ENCODE results near the gene EFCAB8. TPM values are rescaled to one million over a fixed set of nuclear protein-coding genes. Genes with fewer than 3 reads are reported as not detected.

The EFCAB8 gene
- total RNA-seq, 2 donors from 2014 or later: 1.7 to 2.7 TPM

- Mint-ChIP-seq H3K4me3 (no peak overlapping the region), H3K9me3 (no peaks in the 10 kb centered on the region), H3K36me3 (ENCODE audit: insufficient read depth in 2 of 2) (no peaks in the 10 kb centered on the region), H3K4me1 (ENCODE audit: low read depth) (no peaks in the 10 kb centered on the region), H3K27ac (no peak overlapping the region), H3K27me3 (ENCODE audit: low read depth) (no peaks in the 10 kb centered on the region)
- DNase-seq (no peak), ATAC-seq (replicated peaks in 1 of 2) (no peak)
Measured at GRCh38 chr20:32883081-32883480, 24.4 kb downstream of the EFCAB8 start.

DNA sequence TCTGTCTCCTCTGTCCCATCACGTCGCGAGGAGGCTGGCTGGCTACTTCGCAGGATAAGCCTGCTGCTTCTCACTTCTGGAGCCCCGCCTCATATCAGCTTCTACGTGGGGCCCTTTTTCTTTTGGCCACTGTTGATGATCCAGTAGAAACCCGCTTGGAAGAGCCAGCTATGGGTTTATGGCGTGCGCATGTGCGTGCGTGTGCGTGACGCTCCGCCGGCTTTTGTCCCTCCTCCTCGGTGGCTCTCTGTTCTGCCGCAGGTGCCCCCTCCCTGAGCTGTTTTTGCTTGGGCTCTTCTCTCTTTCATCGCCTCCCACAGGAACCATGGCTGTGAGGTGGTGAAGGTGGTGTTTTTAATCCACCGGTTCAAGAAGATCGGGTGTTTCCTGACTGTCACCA lies 26.5 kb downstream of the EFCAB8 start:
- ATAC-seq (replicated peaks in 1 of 2) (no peak), DNase-seq (no peak)
- no peaks in the 10 kb centered on the region for H3K36me3 Mint-ChIP-seq (ENCODE audit: insufficient read depth in 2 of 2)
- H3K9me3 Mint-ChIP-seq: no peaks in the 10 kb centered on the region
- H3K4me3 Mint-ChIP-seq: no peak overlapping the region
- H3K27me3 Mint-ChIP-seq (ENCODE audit: low read depth): no peaks in the 10 kb centered on the region
- H3K4me1 Mint-ChIP-seq (ENCODE audit: low read depth): no peaks in the 10 kb centered on the region
- no peak overlapping the region for H3K27ac Mint-ChIP-seq

- Mint-ChIP-seq H3K9me3 (no peaks in the 10 kb centered on the region), H3K36me3 (ENCODE audit: insufficient read depth in 2 of 2) (no peaks in the 10 kb centered on the region), H3K4me3 (no peak overlapping the region), H3K27ac (no peak overlapping the region), H3K4me1 (ENCODE audit: low read depth) (no peaks in the 10 kb centered on the region), H3K27me3 (ENCODE audit: low read depth) (no peaks in the 10 kb centered on the region)
- DNase-seq (no peak), ATAC-seq (replicated peaks in 1 of 2) (no peak)
Measured at GRCh38 chr20:32885952-32886351, 27.2 kb downstream of the EFCAB8 start.

DNA sequence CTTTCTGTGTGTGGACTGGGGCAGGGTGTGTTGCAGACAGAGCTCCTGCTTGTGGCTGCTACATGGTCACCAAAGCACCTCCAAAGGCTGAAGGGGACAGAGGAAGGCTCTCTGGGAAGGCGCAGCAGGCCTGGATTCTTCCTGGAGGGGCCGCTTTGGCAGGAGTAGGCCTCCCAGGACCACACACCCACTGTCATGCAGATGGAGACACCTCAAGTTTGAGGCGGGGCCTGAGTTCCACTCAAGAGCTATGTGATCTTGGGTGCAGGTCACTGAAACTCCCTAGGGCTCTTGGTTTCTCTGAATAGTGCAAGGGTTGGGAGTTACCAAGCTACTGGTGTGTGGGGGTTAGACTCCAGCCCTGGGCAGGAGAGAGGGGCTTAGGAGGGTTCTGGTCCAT lies 27.9 kb downstream of the EFCAB8 start:
- Mint-ChIP-seq H3K4me1 (ENCODE audit: low read depth) (no peaks in the 10 kb centered on the region), H3K27ac (no peak overlapping the region), H3K9me3 (no peaks in the 10 kb centered on the region), H3K27me3 (ENCODE audit: low read depth) (no peaks in the 10 kb centered on the region), H3K36me3 (ENCODE audit: insufficient read depth in 2 of 2) (no peaks in the 10 kb centered on the region), H3K4me3 (no peak overlapping the region)
- ATAC-seq (replicated peaks in 1 of 2) (no peak), DNase-seq (no peak)

DNA sequence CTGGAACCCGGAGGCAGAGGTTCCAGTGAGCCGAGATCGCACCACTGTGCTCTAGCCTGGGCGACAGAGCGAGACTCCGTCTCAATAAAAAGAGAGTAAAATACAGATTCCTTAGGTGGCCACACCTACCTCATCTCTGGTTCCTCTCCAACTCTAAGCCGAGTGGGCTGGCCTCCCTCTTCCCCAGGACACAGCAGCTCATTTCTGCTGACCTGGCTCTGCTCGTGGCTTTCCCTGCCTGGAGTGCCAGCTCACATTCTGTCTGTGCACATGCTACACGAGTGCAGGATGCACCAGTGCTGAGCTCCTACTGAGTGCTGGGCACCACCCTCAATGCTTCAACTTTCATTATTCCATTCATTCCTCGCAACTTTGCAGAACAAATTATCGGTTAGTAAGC lies 28.8 kb downstream of the EFCAB8 start:
- Mint-ChIP-seq H3K27ac (no peak overlapping the region), H3K4me1 (ENCODE audit: low read depth) (no peaks in the 10 kb centered on the region)

DNA sequence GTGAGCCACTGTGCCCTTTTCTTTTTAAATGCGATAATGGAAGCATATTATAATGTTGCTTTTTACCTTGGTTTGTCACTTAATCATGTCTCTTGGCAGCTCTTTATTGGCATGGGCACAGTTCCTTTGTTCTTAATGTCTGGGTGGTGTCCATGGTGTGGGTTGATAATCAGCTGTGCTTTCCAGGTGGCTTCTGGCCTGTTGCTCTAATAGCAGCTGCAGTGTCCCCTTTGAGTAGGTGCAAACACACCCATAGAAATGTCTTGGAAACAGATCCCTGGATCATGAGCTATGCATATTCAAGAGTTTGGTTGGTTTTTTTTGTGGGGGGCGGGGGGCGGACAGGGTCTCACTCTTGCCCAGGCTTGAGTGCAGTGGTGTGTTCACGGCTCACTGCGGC lies 29.9 kb downstream of the EFCAB8 start:
- Mint-ChIP-seq H3K27ac (no peak overlapping the region), H3K36me3 (ENCODE audit: insufficient read depth in 2 of 2) (no peaks in the 10 kb centered on the region), H3K9me3 (no peaks in the 10 kb centered on the region), H3K4me3 (no peak overlapping the region), H3K4me1 (ENCODE audit: low read depth) (no peaks in the 10 kb centered on the region), H3K27me3 (ENCODE audit: low read depth) (no peaks in the 10 kb centered on the region)
- ATAC-seq (replicated peaks in 1 of 2) (no peak), DNase-seq (no peak)

More for the DNA sequence above, 28.8 kb downstream of the EFCAB8 start:
- no peaks in the 10 kb centered on the region for H3K9me3 Mint-ChIP-seq
- DNase-seq (no peak), ATAC-seq (replicated peaks in 1 of 2) (no peak)
- H3K27me3 Mint-ChIP-seq (ENCODE audit: low read depth): no peaks in the 10 kb centered on the region
- H3K36me3 Mint-ChIP-seq (ENCODE audit: insufficient read depth in 2 of 2): no peaks in the 10 kb centered on the region
- no peak overlapping the region for H3K4me3 Mint-ChIP-seq

DNA sequence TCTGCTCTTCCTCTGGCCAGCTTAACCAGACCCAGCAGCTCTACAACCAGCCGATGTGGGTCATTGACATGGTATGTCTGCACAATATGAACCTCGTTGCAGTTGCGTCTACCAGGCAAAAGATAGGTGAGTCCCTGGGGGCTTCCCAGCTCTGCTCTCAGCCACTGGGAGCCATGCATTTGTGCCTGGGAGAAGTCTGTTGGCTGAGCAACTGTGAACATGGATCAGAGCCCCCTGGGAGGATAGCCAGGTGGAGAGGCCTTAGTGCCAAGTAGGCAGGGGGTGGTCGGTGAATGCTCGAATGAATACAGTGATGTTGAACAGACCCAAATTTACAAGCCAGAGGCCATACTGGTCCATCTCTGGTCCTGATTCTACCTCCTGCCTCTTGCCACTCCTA lies 30.6 kb downstream of the EFCAB8 start:
- Mint-ChIP-seq H3K36me3 (ENCODE audit: insufficient read depth in 2 of 2) (no peaks in the 10 kb centered on the region), H3K4me3 (no peak overlapping the region)
- ATAC-seq (replicated peaks in 1 of 2): no peak

DNA sequence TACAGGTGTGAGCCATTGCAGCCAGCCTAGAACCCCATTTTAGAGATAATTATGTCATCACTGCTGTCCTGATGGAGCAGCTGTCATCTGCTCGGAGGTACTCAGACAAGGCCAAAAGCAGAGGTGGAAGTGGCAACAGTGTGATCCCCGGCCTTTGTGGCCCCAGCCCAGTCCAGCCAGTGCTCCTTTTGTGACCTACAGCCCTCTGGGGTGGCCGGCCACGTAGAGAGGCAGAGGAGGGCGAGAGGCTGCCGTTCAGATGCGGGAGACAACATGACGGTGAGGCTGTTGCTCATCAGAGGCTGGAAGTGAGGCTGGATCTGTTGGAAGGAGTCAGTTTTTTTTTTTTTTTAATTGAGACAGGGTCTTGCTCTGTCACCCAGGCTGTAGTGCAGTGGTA lies 32.8 kb downstream of the EFCAB8 start:
- ATAC-seq (replicated peaks in 1 of 2) (no peak), DNase-seq (no peak)
- Mint-ChIP-seq H3K36me3 (ENCODE audit: insufficient read depth in 2 of 2) (no peaks in the 10 kb centered on the region), H3K27me3 (ENCODE audit: low read depth) (no peaks in the 10 kb centered on the region), H3K27ac (no peak overlapping the region), H3K4me3 (no peak overlapping the region), H3K9me3 (no peaks in the 10 kb centered on the region), H3K4me1 (ENCODE audit: low read depth) (no peaks in the 10 kb centered on the region)

More for the DNA sequence above, 30.6 kb downstream of the EFCAB8 start:
- DNase-seq: no peak
- Mint-ChIP-seq H3K9me3 (no peaks in the 10 kb centered on the region), H3K27me3 (ENCODE audit: low read depth) (no peaks in the 10 kb centered on the region), H3K27ac (no peak overlapping the region), H3K4me1 (ENCODE audit: low read depth) (no peaks in the 10 kb centered on the region)

DNA sequence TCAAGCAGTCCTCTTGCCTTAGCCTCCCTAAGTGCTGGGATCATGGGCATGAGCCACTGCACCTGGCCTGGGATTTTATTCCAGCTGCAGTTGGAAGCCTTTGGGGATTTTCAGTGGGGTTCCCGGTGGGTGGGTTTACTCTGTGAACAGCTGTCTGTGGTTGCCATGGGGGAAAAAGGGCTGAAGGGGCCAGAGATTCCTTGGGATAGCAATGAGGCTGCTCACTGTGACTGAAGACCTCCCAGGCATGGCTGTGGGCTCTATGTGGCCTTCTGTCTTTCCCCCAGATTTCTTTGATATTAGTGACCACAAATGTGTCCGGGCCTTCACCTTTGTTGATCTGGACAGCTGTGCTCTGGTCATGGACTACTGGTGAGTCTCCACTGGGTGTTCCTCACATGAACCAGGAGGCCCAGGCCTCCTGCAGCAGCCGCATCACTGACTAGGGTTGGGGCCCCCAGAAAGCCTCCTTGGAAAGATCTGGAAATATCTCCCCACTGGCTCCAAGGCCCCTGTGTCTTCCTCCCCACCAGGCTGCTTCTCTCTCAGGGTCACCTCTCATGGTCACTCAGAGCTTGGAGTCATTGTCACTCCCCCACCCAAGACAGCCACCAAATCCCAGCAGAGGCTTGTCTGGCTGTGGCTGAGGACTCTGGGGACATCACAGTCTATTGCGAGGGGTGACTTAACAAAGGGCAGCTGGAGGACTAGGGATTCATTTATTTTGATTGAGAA lies 33.4 kb downstream of the EFCAB8 start:
- Mint-ChIP-seq H3K9me3 (no peaks in the 10 kb centered on the region), H3K27me3 (ENCODE audit: low read depth) (no peaks in the 10 kb centered on the region), H3K4me1 (ENCODE audit: low read depth) (no peaks in the 10 kb centered on the region), H3K4me3 (no peak overlapping the region), H3K27ac (no peak overlapping the region), H3K36me3 (ENCODE audit: insufficient read depth in 2 of 2) (no peaks in the 10 kb centered on the region)
- DNase-seq (no peak), ATAC-seq (replicated peaks in 1 of 2) (no peak)

- no peak for DNase-seq
- ATAC-seq (replicated peaks in 1 of 2): no peak
- Mint-ChIP-seq H3K4me3 (no peak overlapping the region), H3K9me3 (no peaks in the 10 kb centered on the region), H3K4me1 (ENCODE audit: low read depth) (no peaks in the 10 kb centered on the region), H3K27ac (no peak overlapping the region), H3K36me3 (ENCODE audit: insufficient read depth in 2 of 2) (no peaks in the 10 kb centered on the region), H3K27me3 (ENCODE audit: low read depth) (no peaks in the 10 kb centered on the region)
Measured at GRCh38 chr20:32893263-32894025, 34.7 kb downstream of the EFCAB8 start.

- Mint-ChIP-seq H3K4me3 (no peak overlapping the region), H3K9me3 (no peaks in the 10 kb centered on the region), H3K27ac (no peak overlapping the region), H3K4me1 (ENCODE audit: low read depth) (no peaks in the 10 kb centered on the region), H3K36me3 (ENCODE audit: insufficient read depth in 2 of 2) (no peaks in the 10 kb centered on the region), H3K27me3 (ENCODE audit: low read depth) (no peaks in the 10 kb centered on the region)
- DNase-seq: peak; percentile 11 to 29
- peak in 1 of 2 donors; percentile 41 for ATAC-seq (replicated peaks in 1 of 2)
Measured at GRCh38 chr20:32894026-32894483, 35.3 kb downstream of the EFCAB8 start.

GRCh38 chr20:32894711-32895355 lies 36.1 kb downstream of the EFCAB8 start:
- no peaks in the 10 kb centered on the region for H3K27me3 Mint-ChIP-seq (ENCODE audit: low read depth)
- H3K9me3 Mint-ChIP-seq: no peaks in the 10 kb centered on the region
- H3K4me1 Mint-ChIP-seq (ENCODE audit: low read depth): no peaks in the 10 kb centered on the region
- H3K36me3 Mint-ChIP-seq (ENCODE audit: insufficient read depth in 2 of 2): no peaks in the 10 kb centered on the region
- H3K4me3 Mint-ChIP-seq: no peak overlapping the region
- ATAC-seq (replicated peaks in 1 of 2) (no peak), DNase-seq (no peak)
- H3K27ac Mint-ChIP-seq: no peak overlapping the region

GRCh38 chr20:32896521-32897280 lies 38.0 kb downstream of the EFCAB8 start:
- Mint-ChIP-seq H3K36me3 (ENCODE audit: insufficient read depth in 2 of 2) (no peaks in the 10 kb centered on the region), H3K27ac (no peak overlapping the region), H3K4me1 (ENCODE audit: low read depth) (no peaks in the 10 kb centered on the region), H3K4me3 (no peak overlapping the region), H3K27me3 (ENCODE audit: low read depth) (no peaks in the 10 kb centered on the region), H3K9me3 (no peaks in the 10 kb centered on the region)
- ATAC-seq (replicated peaks in 1 of 2) (no peak), DNase-seq (no peak)

All from activated T-cell treated with anti-CD3 and anti-CD28 coated beads, Interleukin-2, amount 50 U/mL, for 72 hours (primary cell).